Panc1 (cell line): ENCODE measurements around the gene IPO11. TPM values are rescaled to one million over a fixed set of nuclear protein-coding genes. Genes with fewer than 3 reads are reported as not detected.
A peak's percentile ranks its signal among the peaks of the same experiment; 100 is the strongest.

Experiments
- ATAC-seq: fragments of 200-7000 bp; cut with Tn5 transposase; 2 replicates; pipeline ENCODE4 v1.9.1; 2020; ENCODE audit warnings: mild to moderate bottlenecking, moderate library complexity
- BruUV-seq: library from RNA; stranded (reverse); fragments of 400-500 nt; replicated peaks from 2 replicates; lab custom pipeline; 2021; lab: Mats Ljungman, UMichigan
- CTCF ChIA-PET: fragments of 300-600 bp; sonication (Branson Sonifier 250); formaldehyde crosslinking; loops from one replicate; lab custom pipeline; 2022; ENCODE audit warnings: antibody characterized with exemption; lab: Charles Lee
- POLR2A ChIA-PET: fragments of 300-600 bp; sonication (Branson Sonifier 250); formaldehyde crosslinking; loops from one replicate; lab custom pipeline; 2022; ENCODE audit warnings: antibody characterized with exemption; lab: Charles Lee
- DNase-seq: peaks from one replicate; pipeline ENCODE4 v3.0.0-alpha.2; 2010; ENCODE audit warnings: low read depth, low spot score
- H3K27ac ChIP-seq: 2 replicates; pipeline ENCODE4 v1.5.1; 2011; ENCODE audit warnings: mild to moderate bottlenecking, low read length, inconsistent platforms
- H3K27me3 ChIP-seq: fragments of 200-500 bp; sonication (Bioruptor generic); 2 replicates; pipeline ENCODE4 v1.6.0; 2014; ENCODE audit warnings: low read length, inconsistent platforms; ENCODE audit not compliant: control insufficient read depth, insufficient read depth
- H3K36me3 ChIP-seq: fragments of 200-500 bp; sonication (Bioruptor generic); 2 replicates; pipeline ENCODE4 v1.5.1; 2014; ENCODE audit warnings: inconsistent platforms, mild to moderate bottlenecking, low read length, moderate library complexity; ENCODE audit not compliant: control insufficient read depth, insufficient read depth
- H3K4me1 ChIP-seq: 2 replicates; pipeline ENCODE4 v1.5.1; 2011; ENCODE audit warnings: inconsistent platforms, mild to moderate bottlenecking, low read length, moderate library complexity; ENCODE audit not compliant: control insufficient read depth, insufficient read depth
- H3K4me3 ChIP-seq, 2 experiments: 2 replicates each; pipeline ENCODE4 v1.5.1; 2011 to 2012; ENCODE audit warnings: low read depth in 2 of 2, low read length in 2 of 2, mild to moderate bottlenecking in 2 of 2, inconsistent platforms in 1 of 2, moderate library complexity in 1 of 2
- H3K9me3 ChIP-seq: fragments of 200-500 bp; sonication (Bioruptor generic); 2 replicates; pipeline ENCODE4 v1.5.1; 2014; ENCODE audit warnings: low read depth, mild to moderate bottlenecking, inconsistent platforms, low read length, moderate library complexity; ENCODE audit not compliant: control insufficient read depth, insufficient read depth
- POLR2AphosphoS5 ChIP-seq: IDR thresholded peaks from 2 replicates; pipeline ENCODE4 v1.6.1; 2012; ENCODE audit warnings: mild to moderate bottlenecking, low read depth, low read length, moderate library complexity
- SIN3A ChIP-seq: IDR thresholded peaks from 2 replicates; pipeline ENCODE4 v1.6.1; 2012; ENCODE audit warnings: low read depth, mild to moderate bottlenecking, low read length, moderate library complexity, borderline replicate concordance; ENCODE audit not compliant: insufficient read depth
- TCF7L2 ChIP-seq: IDR thresholded peaks from 2 replicates; pipeline ENCODE4 v1.6.1; 2011; ENCODE audit warnings: mild to moderate bottlenecking, low read depth, low read length, inconsistent platforms
- in situ Hi-C: cut with HindIII; loops from 2 replicates; pipeline ENCODE4 v1.10.0; 2016; ENCODE audit warnings: low sequenced_read_pairs, low pct_unique_long_range_greater_than_20kb
- intact Hi-C: fragments of 100-400 bp; cut with micrococcal nuclease; formaldehyde crosslinking; loops from one replicate; pipeline ENCODE4 v1.10.0; 2022; ENCODE audit not compliant: unreplicated experiment
- total RNA-seq: library from RNA; stranded (reverse); gene quantifications from one replicate; pipeline ENCODE4 v1.2.1, GENCODE V29; 2021; ENCODE audit not compliant: unreplicated experiment
- TF ChIP-seq, protein P1 (sequence below): fragments of 450-650 bp; IDR thresholded peaks from 2 replicates; pipeline ENCODE4 v1.5.1; 2017; ENCODE audit warnings: mild to moderate bottlenecking
- TF ChIP-seq, protein P2 (sequence below), 2 experiments: IDR thresholded peaks; 2 replicates each; pipeline ENCODE4 v1.6.1; 2011 to 2012; ENCODE audit warnings: low read depth in 2 of 2, control low read depth in 1 of 2, low read length in 1 of 2, mild to moderate bottlenecking in 1 of 2, moderate library complexity in 1 of 2; ENCODE audit not compliant: insufficient read depth in 1 of 2

IPO11 gene
- total RNA-seq, 1 experiment from 2014 or later, result 39.8 TPM

GRCh38 chr5:62457071-62457470, 44.5 kb downstream of the IPO11 start:
- Histone ChIP-seq H3K27ac (no peak overlapping the region), H3K9me3 (no peaks in the 10 kb centered on the region), H3K36me3 (no peaks in the 10 kb centered on the region), H3K27me3 (no peaks in the 10 kb centered on the region), H3K4me1 (no peaks in the 10 kb centered on the region), H3K4me3 (no peak overlapping the region)
- intact Hi-C loops, result no loop called here
- ATAC-seq, result 0 out of 2 replicates have a peak, but pooled peaks have one; percentile 22
- ChIA-PET CTCF (no interaction called here), POLR2A (no interaction called here)
- TF ChIP-seq TCF7L2, result no peak
- TF ChIP-seq POLR2AphosphoS5, result no peak
- TF ChIP-seq SIN3A, result no peak
- TF ChIP-seq, protein P1, sequence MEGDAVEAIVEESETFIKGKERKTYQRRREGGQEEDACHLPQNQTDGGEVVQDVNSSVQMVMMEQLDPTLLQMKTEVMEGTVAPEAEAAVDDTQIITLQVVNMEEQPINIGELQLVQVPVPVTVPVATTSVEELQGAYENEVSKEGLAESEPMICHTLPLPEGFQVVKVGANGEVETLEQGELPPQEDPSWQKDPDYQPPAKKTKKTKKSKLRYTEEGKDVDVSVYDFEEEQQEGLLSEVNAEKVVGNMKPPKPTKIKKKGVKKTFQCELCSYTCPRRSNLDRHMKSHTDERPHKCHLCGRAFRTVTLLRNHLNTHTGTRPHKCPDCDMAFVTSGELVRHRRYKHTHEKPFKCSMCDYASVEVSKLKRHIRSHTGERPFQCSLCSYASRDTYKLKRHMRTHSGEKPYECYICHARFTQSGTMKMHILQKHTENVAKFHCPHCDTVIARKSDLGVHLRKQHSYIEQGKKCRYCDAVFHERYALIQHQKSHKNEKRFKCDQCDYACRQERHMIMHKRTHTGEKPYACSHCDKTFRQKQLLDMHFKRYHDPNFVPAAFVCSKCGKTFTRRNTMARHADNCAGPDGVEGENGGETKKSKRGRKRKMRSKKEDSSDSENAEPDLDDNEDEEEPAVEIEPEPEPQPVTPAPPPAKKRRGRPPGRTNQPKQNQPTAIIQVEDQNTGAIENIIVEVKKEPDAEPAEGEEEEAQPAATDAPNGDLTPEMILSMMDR, result no peak
- TF ChIP-seq, protein P2, sequence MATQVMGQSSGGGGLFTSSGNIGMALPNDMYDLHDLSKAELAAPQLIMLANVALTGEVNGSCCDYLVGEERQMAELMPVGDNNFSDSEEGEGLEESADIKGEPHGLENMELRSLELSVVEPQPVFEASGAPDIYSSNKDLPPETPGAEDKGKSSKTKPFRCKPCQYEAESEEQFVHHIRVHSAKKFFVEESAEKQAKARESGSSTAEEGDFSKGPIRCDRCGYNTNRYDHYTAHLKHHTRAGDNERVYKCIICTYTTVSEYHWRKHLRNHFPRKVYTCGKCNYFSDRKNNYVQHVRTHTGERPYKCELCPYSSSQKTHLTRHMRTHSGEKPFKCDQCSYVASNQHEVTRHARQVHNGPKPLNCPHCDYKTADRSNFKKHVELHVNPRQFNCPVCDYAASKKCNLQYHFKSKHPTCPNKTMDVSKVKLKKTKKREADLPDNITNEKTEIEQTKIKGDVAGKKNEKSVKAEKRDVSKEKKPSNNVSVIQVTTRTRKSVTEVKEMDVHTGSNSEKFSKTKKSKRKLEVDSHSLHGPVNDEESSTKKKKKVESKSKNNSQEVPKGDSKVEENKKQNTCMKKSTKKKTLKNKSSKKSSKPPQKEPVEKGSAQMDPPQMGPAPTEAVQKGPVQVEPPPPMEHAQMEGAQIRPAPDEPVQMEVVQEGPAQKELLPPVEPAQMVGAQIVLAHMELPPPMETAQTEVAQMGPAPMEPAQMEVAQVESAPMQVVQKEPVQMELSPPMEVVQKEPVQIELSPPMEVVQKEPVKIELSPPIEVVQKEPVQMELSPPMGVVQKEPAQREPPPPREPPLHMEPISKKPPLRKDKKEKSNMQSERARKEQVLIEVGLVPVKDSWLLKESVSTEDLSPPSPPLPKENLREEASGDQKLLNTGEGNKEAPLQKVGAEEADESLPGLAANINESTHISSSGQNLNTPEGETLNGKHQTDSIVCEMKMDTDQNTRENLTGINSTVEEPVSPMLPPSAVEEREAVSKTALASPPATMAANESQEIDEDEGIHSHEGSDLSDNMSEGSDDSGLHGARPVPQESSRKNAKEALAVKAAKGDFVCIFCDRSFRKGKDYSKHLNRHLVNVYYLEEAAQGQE (IDR thresholded peaks at IDR 0.05; ENCODE audit: insufficient read depth in 1 of 2, low read depth in 2 of 2, low read length in 1 of 2), result no peak
- DNase-seq, result no peak
- in situ Hi-C loops, result no loop called here
- no TSS peak for BruUV-seq

DNA sequence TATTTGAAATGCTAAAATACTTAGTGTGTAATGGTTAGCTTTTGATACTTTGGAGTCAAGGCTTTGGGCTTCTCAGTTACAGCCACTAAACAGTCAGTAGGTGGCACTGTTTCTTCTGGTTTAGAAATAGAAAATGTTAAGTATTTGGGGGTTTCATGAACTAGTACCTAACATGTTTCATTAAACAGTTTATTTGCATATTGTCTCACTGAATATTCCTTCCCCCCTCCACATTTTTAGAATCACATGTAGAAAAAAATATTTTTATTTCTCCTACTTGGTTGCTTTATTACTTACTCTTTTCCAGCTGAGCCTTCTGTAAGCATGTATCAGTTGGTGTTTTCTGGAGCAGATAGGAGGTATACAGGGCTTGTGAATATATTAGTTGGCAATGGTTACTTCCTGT, 48.0 kb downstream of the IPO11 start:
- Histone ChIP-seq H3K4me1 (no peaks in the 10 kb centered on the region), H3K9me3 (no peaks in the 10 kb centered on the region), H3K27ac (no peak overlapping the region), H3K27me3 (no peaks in the 10 kb centered on the region), H3K4me3 (no peak overlapping the region), H3K36me3 (no peaks in the 10 kb centered on the region)
- DNase-seq (peak; percentile 22), ATAC-seq (peak; percentile 75; the same call in 1 of the 2 replicates)
- POLR2A ChIA-PET, result no interaction called here
- CTCF ChIA-PET, result interaction anchor here (0.7 kb wide), 1 partner anchor 29 kb away, joined by 5 read pairs; no protein-coding TSS in a partner anchor
- intact Hi-C loops, result loop anchor here (2.0 kb wide), 1 partner anchor 318 kb away; no protein-coding TSS in a partner anchor
- in situ Hi-C loops, result no loop called here
- TF ChIP-seq, protein P1, result peak; percentile 80; the same call in 1 of the 2 replicates
- TF ChIP-seq POLR2AphosphoS5, result no peak
- BruUV-seq, result no TSS peak
